GM21737 (cell line): ENCODE results near the gene MKI67.
"Not testable (repeated sequence)": the region's sequence is repeated elsewhere in the genome, so short reads cannot be mapped to it uniquely, and the experiment has no call there.

Source experiments
- ATAC-seq: cut with Tn5 transposase; IDR thresholded peaks from one replicate; pipeline ENCODE4 v1.9.1; 2021; ENCODE audit warnings: mild to moderate bottlenecking, moderate library complexity; ENCODE audit not compliant: unreplicated experiment

MKI67 gene

DNA sequence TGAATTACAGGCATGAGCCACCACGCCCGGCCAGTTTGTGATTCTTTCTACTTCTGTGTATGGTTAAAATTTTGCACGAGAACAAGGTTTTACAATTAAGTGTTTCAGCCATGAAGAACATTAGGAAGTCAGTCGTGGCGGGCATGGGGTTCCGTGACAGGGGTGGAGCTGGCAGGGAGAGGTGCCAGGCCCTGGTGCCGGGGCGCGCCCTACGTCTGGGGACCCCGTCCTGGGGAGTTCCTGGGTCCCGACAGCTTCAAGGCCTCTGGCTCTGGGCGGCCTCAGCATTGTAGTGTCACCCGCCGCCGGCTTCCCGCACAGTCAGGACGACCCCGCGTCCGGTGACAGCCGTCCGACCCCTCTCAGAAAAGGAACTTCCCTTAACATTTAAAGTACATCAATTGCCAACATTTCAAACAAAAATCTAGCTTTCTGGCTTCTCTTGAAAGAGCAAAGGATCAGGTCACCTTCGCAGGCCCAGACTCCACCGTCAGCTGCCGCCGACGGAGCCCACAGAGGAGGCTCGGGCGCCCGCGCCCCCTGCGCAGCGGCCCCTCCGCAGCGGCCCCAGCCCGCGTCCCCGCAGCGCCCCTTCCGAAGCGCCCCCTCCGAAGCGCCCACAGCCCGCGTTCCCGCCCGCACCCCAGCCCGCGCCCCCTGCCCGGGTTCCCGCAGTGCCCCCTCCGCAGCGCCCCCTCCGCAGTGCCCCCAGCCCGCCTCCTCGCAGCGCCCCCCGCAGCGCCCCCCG lies 23.2 kb upstream of the MKI67 start:
- ATAC-seq: no peak

DNA sequence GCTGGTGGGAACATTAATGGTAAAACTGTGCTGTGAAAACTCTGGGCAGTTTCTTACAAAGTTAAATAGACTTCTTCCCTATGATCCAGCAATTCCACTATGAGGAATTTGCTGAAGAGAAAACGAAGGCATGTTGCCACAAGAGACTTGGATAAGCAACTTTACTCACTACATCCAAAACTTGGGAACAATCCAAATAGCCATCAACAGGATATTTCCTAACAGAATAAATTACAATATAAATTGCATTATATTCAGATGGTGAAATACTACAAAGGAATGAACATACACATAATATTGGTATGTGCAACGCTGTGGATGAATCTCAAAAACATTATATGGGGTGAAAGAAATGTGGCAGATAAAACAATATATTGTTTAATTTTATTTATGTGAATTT lies 21.4 kb upstream of the MKI67 start:
- no peak for ATAC-seq

DNA sequence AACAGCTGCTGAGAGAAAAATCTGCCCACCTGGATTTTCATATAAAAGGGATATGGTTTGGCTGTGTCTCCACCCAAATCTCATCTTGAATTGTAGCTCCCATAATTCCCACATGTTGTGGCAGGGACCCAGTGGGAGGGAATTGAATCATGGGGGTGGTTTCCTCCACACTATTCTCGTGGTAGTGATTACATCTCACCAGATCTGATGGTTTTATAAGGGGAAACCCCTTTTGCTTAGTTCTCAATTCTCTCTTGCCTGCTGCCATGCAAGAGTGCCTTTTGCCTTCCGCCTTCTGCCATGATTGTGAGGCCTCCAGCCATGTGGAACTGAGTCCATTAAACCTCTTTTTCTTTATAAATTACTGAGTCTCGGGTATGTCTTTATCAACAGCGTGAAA lies 20.8 kb upstream of the MKI67 start:
- peak; percentile 50 for ATAC-seq

DNA sequence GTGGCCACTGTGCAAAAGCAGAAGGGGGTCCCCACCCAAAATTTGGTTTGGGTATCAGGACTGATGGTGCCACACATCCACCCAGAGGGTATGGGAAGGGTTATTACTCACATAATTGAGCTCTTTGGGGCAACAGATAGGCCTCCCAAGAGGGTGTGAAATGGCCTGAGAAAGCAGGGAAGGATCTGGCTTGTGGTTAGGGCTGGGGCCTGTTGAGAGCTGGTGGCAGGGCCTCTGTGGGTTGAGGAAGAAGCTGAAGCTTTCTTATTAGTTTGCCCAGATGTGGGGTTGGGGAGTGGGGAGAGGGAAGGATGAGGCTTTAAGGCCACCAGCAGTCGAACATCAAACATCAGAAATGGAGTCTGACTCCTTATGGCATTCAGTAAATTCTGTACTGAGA lies 18.3 kb upstream of the MKI67 start:
- ATAC-seq: no peak

DNA sequence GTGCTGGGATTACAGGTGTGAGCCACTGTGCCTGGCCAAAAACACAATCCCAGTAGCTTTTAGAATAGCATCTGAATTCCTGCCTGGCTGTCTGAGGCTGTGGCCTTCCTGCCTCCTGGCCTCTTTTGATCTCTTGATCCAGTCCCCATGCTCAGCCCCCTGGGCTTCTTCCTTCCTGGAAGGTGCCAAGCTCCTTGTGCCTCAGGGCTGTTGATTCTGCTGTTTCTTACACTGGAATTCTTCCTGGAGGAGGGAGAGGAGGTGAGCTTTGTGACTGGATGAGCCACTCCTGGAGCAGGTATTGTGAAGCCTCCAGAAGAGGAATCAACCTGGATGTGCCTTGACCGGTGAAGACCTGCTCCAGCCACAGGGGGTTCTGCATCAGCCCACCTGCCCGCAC lies 17.3 kb upstream of the MKI67 start:
- no peak for ATAC-seq

DNA sequence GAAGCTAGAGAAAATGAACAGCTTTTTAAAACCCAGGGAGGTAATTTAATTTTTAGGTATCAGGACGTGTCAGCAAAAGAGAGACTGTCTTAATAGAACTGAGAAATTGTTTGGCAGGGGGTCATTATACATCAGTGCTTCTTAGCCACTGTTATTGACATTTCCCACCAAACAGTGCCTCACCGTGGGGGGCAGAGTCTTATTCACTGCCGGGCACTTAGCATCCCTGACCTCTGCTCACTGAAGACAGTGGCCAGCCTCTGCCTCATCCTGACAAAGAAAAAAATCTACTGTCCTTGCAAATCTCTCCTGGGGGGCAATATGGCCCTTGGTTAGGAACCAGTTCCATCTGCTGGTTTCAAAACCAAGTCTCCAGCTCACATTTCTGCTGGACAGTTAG lies 14.2 kb upstream of the MKI67 start:
- no peak for ATAC-seq

DNA sequence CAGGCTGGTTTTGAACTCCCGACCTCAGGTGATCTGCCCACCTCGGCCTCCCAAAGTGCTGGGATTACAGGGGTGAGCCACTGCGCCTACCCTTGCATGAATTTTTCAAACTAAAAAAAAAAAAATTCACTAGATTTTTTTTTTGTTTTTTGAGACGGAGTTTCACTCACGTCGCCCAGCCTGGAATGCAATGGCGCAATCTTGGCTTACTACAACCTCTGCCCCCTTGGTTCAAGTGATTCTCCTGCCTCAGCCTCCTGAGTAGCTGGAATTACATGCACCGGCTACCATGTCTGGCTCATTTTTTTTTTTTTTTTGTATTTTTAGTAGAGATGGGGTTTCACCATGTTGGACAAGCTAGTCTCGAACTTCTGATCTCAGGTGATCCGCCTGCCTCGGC lies 12.2 kb upstream of the MKI67 start:
- not testable (repeated sequence) for ATAC-seq

DNA sequence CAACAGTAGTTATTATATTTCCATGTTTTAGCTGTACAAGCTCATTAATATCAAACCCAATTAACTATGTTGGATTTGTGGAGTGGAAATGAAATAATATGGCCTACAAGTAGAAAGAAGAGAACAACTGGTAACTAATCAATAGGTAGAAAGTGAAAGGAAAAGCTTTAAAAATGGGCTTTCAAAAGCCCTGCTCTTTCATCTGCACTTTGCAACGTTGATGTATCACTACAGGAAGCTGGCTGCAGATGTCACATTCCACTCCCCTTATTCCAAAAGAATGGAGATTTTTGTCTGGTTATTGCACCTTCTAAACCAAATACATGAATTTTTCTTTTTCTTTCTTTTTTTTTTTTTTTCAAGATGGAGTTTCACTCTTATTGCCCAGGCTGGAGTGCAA lies 11.7 kb upstream of the MKI67 start:
- no peak for ATAC-seq

DNA sequence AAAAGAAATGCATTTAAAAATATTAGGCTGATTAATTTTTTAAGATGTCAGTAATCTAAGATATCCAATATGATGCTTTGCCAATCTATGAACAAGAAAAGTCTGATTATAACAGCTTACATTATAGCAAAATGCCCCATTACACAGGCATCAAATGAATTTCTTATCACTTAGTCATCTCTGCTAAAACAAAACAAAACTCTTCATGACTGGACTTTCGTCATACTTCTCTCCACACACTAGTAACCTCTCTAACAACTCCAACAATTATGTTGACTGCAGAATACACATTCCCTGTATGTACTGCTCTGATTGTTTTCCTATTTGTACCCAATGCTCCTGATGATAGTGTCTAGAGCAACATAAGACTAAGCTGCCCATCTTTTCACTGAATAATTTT lies 3.8 kb upstream of the MKI67 start:
- ATAC-seq: no peak

DNA sequence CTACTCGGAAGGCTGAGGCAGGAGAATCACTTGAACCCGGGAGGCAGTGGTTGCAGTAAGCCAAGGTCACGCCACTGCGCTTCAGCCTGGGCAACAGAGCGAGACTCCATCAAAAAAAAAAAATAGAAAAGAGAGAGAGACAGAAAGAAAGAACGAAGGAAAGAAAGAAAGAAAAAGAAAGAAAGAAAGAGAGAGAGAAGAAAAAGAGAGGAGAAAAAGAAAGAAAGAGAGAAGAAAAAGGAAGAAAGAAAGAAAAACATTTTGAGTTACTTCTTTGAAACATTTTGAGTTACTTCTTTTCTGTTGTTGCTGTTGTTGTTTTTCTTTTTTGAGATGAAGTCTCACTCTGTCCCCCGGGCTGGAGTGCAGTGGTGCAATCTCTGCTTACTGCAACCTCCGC lies 2.4 kb upstream of the MKI67 start:
- ATAC-seq: no peak

DNA sequence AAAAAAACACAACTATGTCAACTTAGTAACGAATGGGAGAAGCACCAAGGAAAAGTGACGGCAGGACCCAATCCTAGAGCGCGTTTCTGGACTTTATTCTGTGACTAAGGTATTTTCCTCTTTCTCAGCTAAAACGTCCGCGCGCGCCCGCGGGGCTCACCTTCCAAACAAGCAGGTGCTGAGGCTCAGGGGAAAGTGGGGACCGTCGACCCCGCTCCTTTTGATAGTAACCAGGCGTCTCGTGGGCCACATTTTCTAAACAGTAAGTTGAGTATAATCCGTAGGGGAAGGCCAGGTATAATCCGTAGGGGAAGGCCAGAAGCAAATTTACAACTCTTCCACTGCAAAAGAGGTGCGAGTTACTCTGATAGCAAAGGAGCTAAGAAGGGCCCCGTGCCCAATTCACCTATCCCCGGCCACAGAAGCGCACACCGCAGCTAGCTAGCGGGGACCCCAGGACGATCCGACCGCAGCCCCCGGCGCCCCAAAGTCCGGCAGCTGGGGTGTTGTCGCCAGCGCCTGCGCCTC lies 743 bp downstream of the MKI67 start:
- ATAC-seq: no peak

DNA sequence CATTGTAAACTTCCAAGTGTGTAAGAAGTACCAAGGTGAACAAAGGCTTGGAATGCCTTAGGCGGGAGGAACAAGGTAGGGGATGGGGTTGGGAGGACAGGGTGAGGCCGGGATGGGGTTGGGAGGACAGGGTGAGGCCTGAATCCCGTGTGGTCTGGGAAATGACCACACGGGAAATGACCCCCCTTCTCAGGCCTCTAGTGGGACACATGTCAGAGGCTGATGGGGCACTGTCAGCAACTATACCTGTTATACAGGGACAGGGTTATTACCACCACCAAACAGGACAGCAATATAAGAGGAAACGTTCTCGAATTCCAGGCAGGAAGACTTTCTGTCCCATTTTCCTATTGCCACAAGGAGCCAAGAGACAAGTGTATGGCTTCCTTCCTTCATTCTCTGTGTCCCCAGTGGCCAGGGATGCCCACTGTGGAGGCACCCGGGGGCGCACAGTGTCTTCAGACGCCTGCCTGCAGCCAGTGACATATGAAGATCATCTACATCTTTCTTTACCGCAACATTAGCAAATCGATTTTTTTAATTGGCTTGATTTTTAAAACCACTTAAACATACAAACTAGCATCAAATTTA lies 1.3 kb downstream of the MKI67 start:
- no peak for ATAC-seq

DNA sequence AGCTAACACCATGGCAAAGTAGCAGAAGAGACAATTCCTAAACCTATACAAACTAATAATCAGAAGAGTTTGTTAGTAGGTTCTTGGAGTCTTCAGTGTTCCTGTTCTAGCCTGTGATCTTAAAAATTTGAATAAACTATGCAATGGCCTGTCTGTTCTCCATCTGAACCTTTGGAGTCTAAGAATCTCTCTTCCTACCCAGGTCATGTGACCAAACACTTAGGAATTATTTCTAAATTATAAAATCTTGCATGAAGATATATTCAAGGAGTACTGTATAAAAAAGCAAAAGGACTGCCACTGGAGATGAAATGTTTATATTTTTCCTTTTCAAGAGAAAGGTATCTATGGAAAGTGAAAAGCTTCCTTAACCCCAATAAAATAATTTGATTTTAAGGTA lies 2.4 kb downstream of the MKI67 start:
- no peak for ATAC-seq

DNA sequence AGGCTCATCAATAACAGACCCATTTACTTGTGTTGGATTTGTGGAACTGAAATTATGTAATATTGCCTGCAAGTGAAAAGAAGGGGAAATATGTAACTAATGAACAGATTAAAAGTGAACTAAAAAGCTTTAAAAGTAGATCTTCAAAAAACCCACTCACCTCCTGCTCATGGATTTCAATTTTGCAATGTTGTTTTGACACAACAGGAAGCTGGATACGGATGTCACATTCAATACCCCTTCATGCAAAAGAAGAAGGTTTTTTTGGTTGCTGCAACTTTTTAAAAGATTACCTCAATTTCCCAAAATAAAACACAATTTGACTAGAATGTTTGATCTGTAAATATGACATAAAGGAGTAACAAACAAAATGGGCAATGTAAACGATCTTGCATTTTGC lies 3.3 kb downstream of the MKI67 start:
- ATAC-seq: no peak

DNA sequence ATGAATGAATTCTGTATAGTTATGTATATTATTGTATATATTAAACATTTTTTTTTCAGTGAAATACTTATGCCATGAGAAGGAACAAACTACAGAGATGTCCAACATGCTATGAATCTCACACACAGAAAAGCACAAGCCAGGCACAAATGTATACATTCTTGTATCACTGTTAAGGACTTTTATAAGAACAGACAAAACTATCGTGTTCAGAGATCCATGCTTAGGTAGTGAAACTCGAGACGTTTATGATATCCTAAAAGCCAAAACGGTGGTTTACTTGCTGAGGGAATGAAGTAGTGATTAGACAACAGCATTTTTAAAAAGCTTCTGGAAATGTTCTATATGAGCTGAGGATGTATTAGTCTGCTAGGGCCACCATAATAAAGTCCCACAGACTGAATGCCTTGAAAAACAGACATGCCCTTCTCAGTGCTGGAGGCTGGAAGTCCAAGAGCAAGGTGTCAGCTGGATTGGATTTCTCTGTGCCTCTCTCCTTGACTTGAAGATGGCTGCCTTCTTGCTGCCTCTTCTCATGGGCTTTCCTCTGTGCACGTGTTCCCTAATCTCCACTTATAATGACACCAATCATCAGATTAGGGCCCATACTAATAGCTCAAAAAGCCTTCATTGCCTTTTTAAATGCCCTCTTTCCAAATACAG lies 4.3 kb downstream of the MKI67 start:
- ATAC-seq: no peak

DNA sequence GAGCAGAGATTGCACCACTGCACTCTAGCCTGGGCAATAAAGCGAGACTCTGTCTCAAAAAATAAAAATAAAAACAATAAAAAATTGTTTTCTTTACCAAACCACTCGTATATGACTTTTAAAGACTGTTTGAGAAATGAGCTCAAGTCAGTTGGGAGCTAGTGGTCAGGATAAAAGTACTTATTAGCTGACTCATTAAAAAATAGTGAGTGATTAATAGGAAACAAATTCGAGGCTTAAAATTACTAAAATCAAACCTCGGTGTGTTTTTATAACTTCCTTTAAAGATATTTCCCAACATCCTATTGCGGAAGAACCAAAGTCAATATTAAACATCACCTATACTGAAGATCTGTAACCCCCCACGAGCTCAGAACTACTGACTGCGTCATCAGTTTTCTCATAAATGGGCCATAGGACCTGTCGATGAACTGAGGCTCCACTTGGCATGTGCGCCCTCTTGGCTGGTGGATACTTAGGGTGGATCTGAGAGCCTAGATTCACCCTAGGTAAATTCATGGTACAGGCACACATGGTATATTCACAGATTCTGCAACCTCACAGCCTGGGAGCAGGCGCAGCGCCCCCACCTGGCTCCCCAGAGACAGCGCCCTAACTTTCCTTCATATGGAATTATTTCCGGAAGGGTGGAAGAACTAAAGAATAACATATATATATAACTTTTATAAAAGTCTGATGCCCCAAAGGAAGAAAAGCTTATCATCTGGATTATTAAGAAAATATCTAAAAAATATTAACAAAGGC lies 9.2 kb downstream of the MKI67 start:
- ATAC-seq: no peak

DNA sequence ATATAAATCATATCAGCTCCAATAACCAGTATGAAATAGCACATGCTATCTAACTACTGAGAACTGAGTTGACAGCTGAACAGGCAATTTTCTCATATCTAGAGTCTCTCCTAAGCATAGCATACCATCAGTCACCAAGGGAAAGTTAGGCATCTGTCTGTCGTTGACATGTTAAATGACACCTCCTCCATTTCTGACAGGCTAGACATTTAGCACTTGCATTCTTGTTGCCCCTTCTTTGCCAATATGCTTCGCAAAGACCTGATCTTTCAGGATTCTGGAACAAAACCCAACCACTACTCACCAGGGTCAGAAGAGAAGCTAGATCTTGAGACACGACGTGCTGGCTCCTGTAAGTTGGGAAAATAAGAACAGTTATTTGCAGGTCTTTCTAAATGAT lies 10.0 kb downstream of the MKI67 start:
- ATAC-seq: no peak

DNA sequence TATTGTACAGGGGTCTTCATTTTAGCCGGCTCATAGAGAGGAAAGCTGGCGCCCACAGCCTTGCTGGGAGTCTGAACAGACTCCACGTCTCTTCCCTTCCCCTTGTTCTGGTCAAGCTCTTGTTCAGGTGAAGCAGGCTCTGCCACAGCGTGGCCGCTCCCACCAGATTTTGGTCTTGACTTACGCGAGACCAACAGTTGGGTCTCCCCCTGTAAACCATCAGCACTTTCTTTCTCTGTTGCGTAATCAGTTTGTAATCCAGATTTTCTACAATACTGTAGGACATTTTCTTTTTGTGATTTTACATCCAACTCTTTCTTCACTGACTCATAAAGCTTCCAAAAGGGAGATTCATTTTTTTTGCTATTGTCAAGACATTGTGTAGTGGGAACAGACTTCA lies 10.9 kb downstream of the MKI67 start:
- ATAC-seq: no peak

DNA sequence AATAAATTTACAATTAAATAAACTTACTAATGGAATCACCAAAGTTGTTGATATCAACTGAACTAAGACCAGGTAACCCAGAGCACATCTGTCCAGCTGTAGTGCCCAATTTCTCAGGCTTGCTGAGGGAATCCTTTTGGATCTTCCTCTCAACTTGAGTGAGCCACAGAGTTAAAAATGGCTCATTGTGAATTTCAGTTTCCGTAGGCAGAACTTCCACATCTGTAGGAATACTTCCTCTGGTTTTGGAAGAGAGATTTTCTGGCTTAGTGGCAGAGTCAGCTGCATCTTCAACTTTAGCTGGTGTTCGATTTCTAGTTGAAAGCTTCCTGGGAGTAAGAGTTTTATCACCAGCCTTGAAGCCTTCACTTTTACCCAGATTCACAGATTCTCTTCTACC lies 11.3 kb downstream of the MKI67 start:
- ATAC-seq: no peak

DNA sequence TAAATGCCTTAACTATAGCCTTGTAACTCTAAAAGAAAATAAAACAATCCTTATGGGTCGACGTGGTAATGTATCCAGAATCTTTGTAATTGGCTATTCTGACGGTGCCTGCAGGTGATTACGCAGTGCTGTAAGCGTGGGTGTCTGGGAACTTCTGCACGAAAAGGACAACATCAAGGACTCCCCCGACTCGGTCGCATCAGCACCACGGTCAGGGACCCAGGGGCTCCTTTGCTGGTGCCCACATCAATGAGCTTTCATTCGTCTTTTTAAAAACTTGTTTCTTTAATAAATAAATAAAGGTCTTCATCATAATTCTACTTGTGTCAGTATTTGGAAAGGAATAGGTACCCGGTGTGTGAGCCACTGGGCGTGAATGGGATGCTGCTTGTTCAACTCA lies 13.2 kb downstream of the MKI67 start:
- ATAC-seq: no peak

DNA sequence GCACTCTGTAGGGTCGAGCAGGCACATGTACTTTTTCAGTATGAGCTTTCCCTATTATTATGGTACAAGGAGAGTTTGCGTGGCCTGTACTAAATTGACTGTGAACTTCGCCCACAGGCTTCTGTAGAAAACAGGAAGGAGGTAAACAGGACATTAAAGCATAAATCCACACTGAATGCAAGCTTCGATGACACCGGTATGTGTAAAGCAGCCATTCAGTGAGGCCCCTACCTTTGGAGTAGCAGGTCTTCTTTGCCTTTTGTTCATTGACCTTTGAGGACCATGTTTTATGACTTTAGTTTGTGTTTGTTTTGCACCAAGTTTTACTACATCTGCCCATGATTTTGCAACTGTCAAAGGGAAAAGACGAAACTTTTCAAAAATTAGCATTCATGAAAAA lies 14.5 kb downstream of the MKI67 start:
- ATAC-seq: no peak

DNA sequence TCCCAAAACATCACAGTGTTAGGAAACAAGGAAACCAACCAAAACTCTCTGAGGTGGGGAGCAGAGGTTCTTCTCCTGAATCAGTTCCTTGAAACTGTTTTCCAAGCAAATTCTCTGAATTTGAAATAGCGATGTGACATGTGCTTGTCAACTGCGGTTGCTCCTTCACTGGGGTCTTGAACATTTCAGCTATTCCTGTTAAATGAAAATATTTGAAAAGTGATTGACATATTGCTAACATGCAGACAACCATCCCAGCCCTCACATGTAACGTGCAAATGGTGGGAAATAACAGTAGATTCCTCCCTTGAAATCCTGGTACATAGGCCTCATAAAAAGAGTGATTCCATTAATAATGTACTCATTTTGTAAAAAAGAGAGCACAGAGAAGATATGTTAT lies 15.9 kb downstream of the MKI67 start:
- ATAC-seq: no peak
